NT2/D1 (cell line): ENCODE data around the gene PRR29.

Source experiments
- SUZ12 ChIP-seq: IDR thresholded peaks from 2 replicates; pipeline ENCODE4 v1.6.1; 2011; ENCODE audit not compliant: insufficient read length, insufficient read depth; ENCODE audit errors: extremely low read depth
- YY1 ChIP-seq: IDR thresholded peaks from 2 replicates; pipeline ENCODE4 v1.6.1; 2011; ENCODE audit not compliant: insufficient read length, insufficient read depth
- ZNF274 ChIP-seq: IDR thresholded peaks from 2 replicates; pipeline ENCODE4 v1.6.1; 2011; ENCODE audit warnings: mild to moderate bottlenecking, low read depth, low read length

GRCh38 chr17:64009571-64010402 lies 11.6 kb downstream of the PRR29 start:
- TF ChIP-seq YY1 (no peak), ZNF274 (no peak), SUZ12 (no peak)
